SK-MEL-5 (cell line): ENCODE measurements around the gene CCDC32. TPM values are rescaled to one million over a fixed set of nuclear protein-coding genes. Genes with fewer than 3 reads are reported as not detected.
"Not testable (repeated sequence)": the region's sequence is repeated elsewhere in the genome, so short reads cannot be mapped to it uniquely, and the experiment has no call there.

Experiments
- DNase-seq: peaks from one replicate; pipeline ENCODE4 v3.0.0-alpha.2; 2016; ENCODE audit warnings: low read depth, low spot score
- in situ Hi-C: cut with HindIII; loops from 2 replicates; pipeline ENCODE4 v1.10.0; 2016; ENCODE audit warnings: low sequenced_read_pairs, high pct_unique_total_duplicates, low pct_unique_long_range_greater_than_20kb
- total RNA-seq: library from RNA; depleted of rRNA; stranded (reverse); fragments of >200 nt; shearing (Covaris generic); gene quantifications from 2 replicates; pipeline ENCODE4 v1.2.3, GENCODE V29; 2014

The CCDC32 gene
- total RNA-seq, 1 experiment from 2014 or later = 8.9 TPM

- DNase-seq = not testable (repeated sequence)
Observed at GRCh38 chr15:40576914-40577313, 12.1 kb upstream of the CCDC32 start.

GRCh38 chr15:40575113-40575512 lies 10.3 kb upstream of the CCDC32 start:
- no peak for DNase-seq
- in situ Hi-C loops = no loop called here

More at GRCh38 chr15:40576914-40577313, 12.1 kb upstream of the CCDC32 start:
- in situ Hi-C loops = not testable (repeated sequence)

- peak; percentile 90 for DNase-seq
- in situ Hi-C loops = no loop called here
Observed at GRCh38 chr15:40569129-40569953, 4.5 kb upstream of the CCDC32 start, which contains the start of gene RPUSD2. Gene RPUSD2 (plus strand): TSS chr15:40569299. CDS start chr15:40569338, 39 bp downstream.

GRCh38 chr15:40567111-40567510 lies 2.3 kb upstream of the CCDC32 start:
- DNase-seq = peak; percentile 69
- in situ Hi-C loops = no loop called here

GRCh38 chr15:40565333-40566238 lies 744 bp upstream of the CCDC32 start:
- no peak for DNase-seq
- in situ Hi-C loops = no loop called here

GRCh38 chr15:40563426-40563825 lies 1.4 kb downstream of the CCDC32 start:
- no peak for DNase-seq
- in situ Hi-C loops = no loop called here

GRCh38 chr15:40562691-40563090 lies 2.2 kb downstream of the CCDC32 start:
- in situ Hi-C loops = no loop called here
- no peak for DNase-seq

GRCh38 chr15:40558952-40559742 lies 5.7 kb downstream of the CCDC32 start:
- no peak for DNase-seq

GRCh38 chr15:40555876-40556275 lies 9.0 kb downstream of the CCDC32 start:
- DNase-seq = no peak
- in situ Hi-C loops = no loop called here

More at GRCh38 chr15:40558952-40559742, 5.7 kb downstream of the CCDC32 start:
- in situ Hi-C loops = no loop called here

GRCh38 chr15:40554161-40554525 lies 10.7 kb downstream of the CCDC32 start:
- no peak for DNase-seq
- in situ Hi-C loops = no loop called here

- in situ Hi-C loops = no loop called here
- no peak for DNase-seq
Observed at GRCh38 chr15:40550341-40551037, 14.4 kb downstream of the CCDC32 start.

GRCh38 chr15:40549894-40550293 lies 14.9 kb downstream of the CCDC32 start:
- DNase-seq = no peak
- in situ Hi-C loops = no loop called here

- no peak for DNase-seq
- in situ Hi-C loops = no loop called here
Observed at GRCh38 chr15:40548610-40549009, 16.2 kb downstream of the CCDC32 start.

GRCh38 chr15:40545457-40545856 lies 19.4 kb downstream of the CCDC32 start:
- peak; percentile 30 for DNase-seq
- in situ Hi-C loops = no loop called here

- no peak for DNase-seq
- in situ Hi-C loops = no loop called here
Observed at GRCh38 chr15:40543631-40544294, 21.1 kb downstream of the CCDC32 start.

GRCh38 chr15:40543082-40543481 lies 21.8 kb downstream of the CCDC32 start:
- in situ Hi-C loops = no loop called here
- no peak for DNase-seq

GRCh38 chr15:40538976-40539375 lies 25.9 kb downstream of the CCDC32 start:
- in situ Hi-C loops = no loop called here
- no peak for DNase-seq
